K562 (cell line): ENCODE measurements around the gene WDR91. TPM values are rescaled to one million over a fixed set of nuclear protein-coding genes. Genes with fewer than 3 reads are reported as not detected.

Experiments used
- ATF1 ChIP-seq, 2 experiments: fragments of 450-650 bp in 1 of 2; IDR thresholded peaks; 2 replicates each; pipeline ENCODE4 v1.6.1; 2016; ENCODE audit warnings: missing compliant biosample characterization in 1 of 2, missing genetic modification characterization in 1 of 2
- BRD9 ChIP-seq: fragments of 450-650 bp; IDR thresholded peaks from 2 replicates; pipeline ENCODE4 v1.6.1; 2018; ENCODE audit warnings: low read depth; ENCODE audit not compliant: partially characterized antibody
- CBX3 ChIP-seq, 2 experiments: IDR thresholded peaks; 1 replicate in 1 of 2; 2 replicates in 1 of 2; pipeline ENCODE4 v1.6.1; 2012; ENCODE audit warnings: inconsistent platforms in 2 of 2, low read length in 2 of 2, borderline replicate concordance in 1 of 2, control low read depth in 1 of 2
- CEBPZ ChIP-seq: fragments of 150-350 bp; IDR thresholded peaks from 2 replicates; pipeline ENCODE4 v1.6.1; 2014; ENCODE audit warnings: low read depth, mild to moderate bottlenecking, low read length, borderline replicate concordance
- CHAMP1 ChIP-seq: fragments of 450-650 bp; IDR thresholded peaks from 2 replicates; pipeline ENCODE4 v1.6.1; 2016; ENCODE audit warnings: mild to moderate bottlenecking
- CHD2 ChIP-seq: IDR thresholded peaks from 2 replicates; pipeline ENCODE4 v1.6.1; 2011; ENCODE audit warnings: low read depth, low read length
- GATA2 ChIP-seq: sonication (generic); formaldehyde crosslinking; IDR thresholded peaks from 2 replicates; pipeline ENCODE4 v1.4.0; 2020; ENCODE audit warnings: mild to moderate bottlenecking, missing genetic modification reagents
- MCM3 ChIP-seq: fragments of 450-650 bp; IDR thresholded peaks from 2 replicates; pipeline ENCODE4 v1.6.1; 2016
- NCOA2 ChIP-seq, 2 experiments: fragments of 450-650 bp; IDR thresholded peaks; 2 replicates each; pipeline ENCODE4 v1.6.1; 2018; ENCODE audit warnings: mild to moderate bottlenecking in 2 of 2, moderate library complexity in 1 of 2; ENCODE audit not compliant: partially characterized antibody in 2 of 2
- RREB1 ChIP-seq: fragments of 250-450 bp; sonication (Bioruptor Pico); IDR thresholded peaks from 2 replicates; pipeline ENCODE4 v1.4.0; 2020
- TAF1 ChIP-seq: IDR thresholded peaks from 2 replicates; pipeline ENCODE4 v1.6.1; 2011; ENCODE audit warnings: mild to moderate bottlenecking, low read length, moderate library complexity; ENCODE audit not compliant: insufficient read depth, control insufficient read depth, severe bottlenecking; ENCODE audit errors: extremely low read depth
- TEAD1 ChIP-seq, 2 experiments: fragments of 450-650 bp in 1 of 2; sonication (generic) in 1 of 2; formaldehyde crosslinking; IDR thresholded peaks; 2 replicates each; pipeline versions ENCODE4 v1.4.0 to v1.8.0; 2020 to 2022; ENCODE audit warnings: mild to moderate bottlenecking in 2 of 2, missing genetic modification reagents in 1 of 2
- XRCC3 ChIP-seq: fragments of 450-650 bp; IDR thresholded peaks from 2 replicates; pipeline ENCODE4 v1.6.1; 2017; ENCODE audit warnings: mild to moderate bottlenecking, moderate library complexity
- XRCC5 ChIP-seq: fragments of 200-400 bp; formaldehyde crosslinking; IDR thresholded peaks from 2 replicates; pipeline ENCODE4 v1.6.1; 2017; ENCODE audit warnings: low read depth, mild to moderate bottlenecking, low read length
- ZNF584 ChIP-seq: fragments of 200-800 bp; sonication (Bioruptor generic); IDR thresholded peaks from 2 replicates; pipeline ENCODE4 v1.6.1; 2016; ENCODE audit warnings: low read depth, mild to moderate bottlenecking, missing genetic modification characterization, missing compliant biosample characterization
- polyA plus RNA-seq, 8 experiments: library from polyadenylated mRNA; depleted of rRNA in 4 of 8; stranded (reverse) in 5 of 8; unstranded in 3 of 8; fragments of >200 nt; fragmentation: Nextera tagmentation in 2 of 8; fragmentation: Illumina TruSeq in 1 of 8; extraction: Ambion mirVana in 2 of 8; extraction: Trizol in 1 of 8; gene quantifications; 2 replicates each; pipeline versions ENCODE4 v1.2.1 to v1.2.3, GENCODE V29; 2011 to 2014; ENCODE audit warnings: inconsistent platforms in 1 of 8, missing spikeins in 1 of 8
- total RNA-seq, 7 experiments: library from RNA; depleted of rRNA in 6 of 7; stranded (reverse); fragments of >200 nt in 6 of 7; fragmentation: Illumina TruSeq in 2 of 7; extraction: Trizol in 2 of 7; gene quantifications; 2 replicates each; pipeline versions ENCODE4 v1.2.1 to v1.2.3, GENCODE V29; 2011 to 2021; ENCODE audit warnings: low replicate concordance in 1 of 7

WDR91 gene
- total and polyA plus RNA-seq, 9 of the 15 experiments (the other 6 are each of a cell fraction or from before 2014, with no cell fraction given): 1.9 to 18.2 (median 9.8) TPM

- TF ChIP-seq TAF1 (no peak), MCM3 (no peak), CEBPZ (no peak), XRCC5 (no peak), ZNF584 (0 out of 2 replicates have a peak, but pooled peaks have one; percentile 31), RREB1 (CRISPR knock-in tag) (no peak), CBX3 (IDR thresholded peaks at IDR 0.05; ENCODE audit: borderline replicate concordance in 1 of 2, low read length in 2 of 2) (peak in 1 of 2 experiments; percentile 84; a peak in 2 of 3 replicates), ATF1 (CRISPR knock-in tag; IDR thresholded peaks at IDR 0.05) (no peak), ATF1 (tag; IDR thresholded peaks at IDR 0.05) (peak; percentile 12; the same call in 1 of the 2 replicates), XRCC3 (no peak), GATA2 (CRISPR knock-in tag) (no peak), BRD9 (peak; percentile 48), CHAMP1 (peak; percentile 73), NCOA2 (IDR thresholded peaks at IDR 0.05; ENCODE audit: partially characterized antibody in 2 of 2) (peak in 1 of 2 experiments; percentile 48), CHD2 (no peak), TEAD1 (CRISPR knock-in tag; IDR thresholded peaks at IDR 0.05) (peak in 1 of 2 experiments; percentile 74; a peak in 2 of 4 replicates)
These were observed 51.0 kb downstream of the WDR91 start (continued) for GRCh38 chr7:135160098-135160857.
